Kidney (tissue), 14 donors: Measurements from ENCODE around the gene OXTR. TPM values are rescaled to one million over a fixed set of nuclear protein-coding genes. Genes with fewer than 3 reads are reported as not detected.

Experiments used
- DNase-seq, 5 donors: peaks; one replicate each; pipeline ENCODE4 v3.0.0-alpha.2; 2013 to 2020
- FAIRE-seq: peaks from 2 replicates; lab custom pipeline; 2012; peaks lifted over from hg19 to GRCh38; lab: Jason Lieb, UNC
- H3K27ac ChIP-seq, 2 donors: one replicate each; pipeline ENCODE4 v1.7.0; 2013; ENCODE audit warnings: low read depth in 2 of 2, low read length in 2 of 2, inconsistent platforms in 1 of 2
- H3K27me3 ChIP-seq: one replicate; pipeline ENCODE4 v1.7.1; 2013; ENCODE audit warnings: low read length, inconsistent platforms; ENCODE audit not compliant: control insufficient read depth, insufficient read depth
- H3K36me3 ChIP-seq, 3 donors: one replicate each; pipeline versions ENCODE4 v1.7.0 to v1.7.1; 2013; ENCODE audit warnings: low read length in 3 of 3, control low read depth in 1 of 3, inconsistent platforms in 1 of 3; ENCODE audit not compliant: insufficient read depth in 3 of 3, control insufficient read depth in 2 of 3
- H3K4me1 ChIP-seq, 3 donors: one replicate each; pipeline versions ENCODE4 v1.7.0 to v1.7.1; 2013; ENCODE audit warnings: low read length in 3 of 3, inconsistent platforms in 1 of 3, low read depth in 1 of 3; ENCODE audit not compliant: control insufficient read depth in 2 of 3, insufficient read depth in 2 of 3
- H3K4me3 ChIP-seq, 3 donors: one replicate each; pipeline versions ENCODE4 v1.7.0 to v1.8.1; 2013; ENCODE audit warnings: low read length in 3 of 3, control low read depth in 1 of 3, inconsistent platforms in 1 of 3
- H3K9ac ChIP-seq, 3 donors: one replicate each; pipeline versions ENCODE4 v1.7.0 to v1.7.1; 2013; ENCODE audit warnings: low read length in 3 of 3, control low read depth in 1 of 3, inconsistent platforms in 1 of 3
- H3K9me3 ChIP-seq, 3 donors: one replicate each; pipeline versions ENCODE4 v1.7.0 to v1.7.1; 2013; ENCODE audit warnings: low read length in 3 of 3, control low read depth in 1 of 3, inconsistent platforms in 1 of 3; ENCODE audit not compliant: control insufficient read depth in 2 of 3, insufficient read depth in 1 of 3
- intact Hi-C: fragments of 100-400 bp; cut with DNase I; formaldehyde crosslinking; loops from one replicate; pipeline ENCODE4 v1.11.1; 2022
- polyA plus RNA-seq: library from polyadenylated mRNA; stranded (reverse); fragments of 350-450 nt; fragmentation: Illumina TruSeq; extraction: RNeasy Lipid Tissue Mini Kit (QIAGEN cat#74804); gene quantifications from one replicate; pipeline ENCODE4 v1.2.3, GENCODE V29; 2014; ENCODE audit warnings: low read depth, low replicate concordance; ENCODE audit not compliant: insufficient read depth
- total RNA-seq: library from RNA; stranded (reverse); fragmentation: NEBNext Ultra II Directional; extraction: Animal tissue kit (Norgen Biotek cat#: 25700); gene quantifications from one replicate; pipeline ENCODE4 v1.2.1, GENCODE V29; 2021
- TF ChIP-seq, protein P1 (sequence below): IDR thresholded peaks from 3 replicates; pipeline ENCODE4 v1.5.1; 2012; ENCODE audit warnings: mild to moderate bottlenecking, moderate library complexity, borderline replicate concordance; ENCODE audit not compliant: insufficient read depth; ENCODE audit errors: extremely low read depth
- donor health status: control.
- donor health status: control.
- donor health status: control.
- donor health status: control.
- donor health status: control.
- donor health status: DM: yes; HTN: yes; CAD: no.
- donor health status: Normal renal cell carcinoma (clear cell type).

The OXTR gene
- total and polyA plus RNA-seq, 2 donors from 2014 or later = 0.39 to 1.2 TPM

DNA sequence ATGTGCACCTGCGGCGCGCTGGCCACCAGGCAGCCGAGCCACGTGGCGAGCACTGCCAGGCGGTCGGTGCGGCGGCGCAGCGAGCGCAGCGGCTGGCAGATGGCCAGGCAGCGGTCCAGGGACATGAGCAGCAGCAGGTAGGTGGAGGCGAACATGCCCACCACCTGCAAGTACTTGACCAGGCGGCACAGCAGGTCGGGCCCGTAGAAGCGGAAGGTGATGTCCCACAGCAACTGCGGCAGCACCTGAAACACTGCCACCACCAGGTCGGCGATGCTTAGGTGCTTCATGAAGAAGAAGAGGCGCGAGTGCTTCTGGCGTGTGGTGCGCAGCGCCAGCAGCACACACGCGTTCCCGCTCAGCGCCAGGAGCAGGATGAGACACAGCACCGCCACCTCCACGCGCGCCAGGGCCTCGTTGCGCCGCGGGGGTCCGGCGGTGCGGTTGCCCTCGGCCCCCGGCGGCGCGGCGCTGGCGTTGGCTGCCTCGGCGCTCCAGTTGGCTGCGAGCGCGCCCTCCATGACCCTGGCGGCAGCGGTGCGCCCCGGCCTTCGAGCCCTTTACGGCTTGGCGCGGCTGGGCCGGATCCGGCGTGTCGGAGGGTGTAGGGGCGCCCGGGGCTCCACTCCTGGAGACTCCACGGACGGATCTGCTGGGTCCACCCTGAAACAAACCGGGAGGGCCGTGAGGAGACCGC is 1.6 kb downstream of the OXTR start:
- FAIRE-seq (no peak), DNase-seq (peak in 4 of 5 donors; percentile 53 to 76 (median 62))
- Histone ChIP-seq H3K27ac (no peak overlapping the region), H3K27me3 (peaks cover 14% of the 10 kb centered on the region), H3K4me3 (peak overlapping the region in 2 of 3 donors; percentile 17 to 28), H3K4me1 (peaks cover 0 to 17% (median 0%) of the 10 kb centered on the region in 3 donors), H3K9me3 (no peaks in the 10 kb centered on the region), H3K36me3 (no peaks in the 10 kb centered on the region), H3K9ac (no peak overlapping the region)
- intact Hi-C loops = no loop called here
- TF ChIP-seq, protein P1, sequence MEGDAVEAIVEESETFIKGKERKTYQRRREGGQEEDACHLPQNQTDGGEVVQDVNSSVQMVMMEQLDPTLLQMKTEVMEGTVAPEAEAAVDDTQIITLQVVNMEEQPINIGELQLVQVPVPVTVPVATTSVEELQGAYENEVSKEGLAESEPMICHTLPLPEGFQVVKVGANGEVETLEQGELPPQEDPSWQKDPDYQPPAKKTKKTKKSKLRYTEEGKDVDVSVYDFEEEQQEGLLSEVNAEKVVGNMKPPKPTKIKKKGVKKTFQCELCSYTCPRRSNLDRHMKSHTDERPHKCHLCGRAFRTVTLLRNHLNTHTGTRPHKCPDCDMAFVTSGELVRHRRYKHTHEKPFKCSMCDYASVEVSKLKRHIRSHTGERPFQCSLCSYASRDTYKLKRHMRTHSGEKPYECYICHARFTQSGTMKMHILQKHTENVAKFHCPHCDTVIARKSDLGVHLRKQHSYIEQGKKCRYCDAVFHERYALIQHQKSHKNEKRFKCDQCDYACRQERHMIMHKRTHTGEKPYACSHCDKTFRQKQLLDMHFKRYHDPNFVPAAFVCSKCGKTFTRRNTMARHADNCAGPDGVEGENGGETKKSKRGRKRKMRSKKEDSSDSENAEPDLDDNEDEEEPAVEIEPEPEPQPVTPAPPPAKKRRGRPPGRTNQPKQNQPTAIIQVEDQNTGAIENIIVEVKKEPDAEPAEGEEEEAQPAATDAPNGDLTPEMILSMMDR = peak; percentile 1

DNA sequence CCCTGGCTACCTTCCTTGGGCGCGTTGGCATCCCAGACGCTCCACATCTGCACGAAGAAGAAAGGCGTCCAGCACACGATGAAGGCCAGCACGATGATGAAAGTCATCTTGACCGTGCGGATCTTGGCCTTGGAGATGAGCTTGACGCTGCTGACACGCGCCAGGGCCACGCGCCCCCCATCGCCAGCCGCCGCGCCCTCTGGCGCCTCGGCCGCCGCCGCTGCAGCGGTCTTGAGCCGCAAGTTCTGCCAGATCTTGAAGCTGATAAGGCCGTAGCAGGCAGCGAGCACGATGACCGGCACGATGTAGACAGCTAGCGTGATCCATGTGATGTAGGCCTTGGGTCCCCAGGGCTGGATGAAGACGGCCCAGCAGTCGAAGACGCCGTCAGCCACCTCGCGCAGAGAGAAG is 2.2 kb downstream of the OXTR start:
- Histone ChIP-seq H3K4me1 (peaks cover 0 to 17% (median 0%) of the 10 kb centered on the region in 3 donors), H3K9me3 (no peaks in the 10 kb centered on the region), H3K9ac (no peak overlapping the region), H3K27ac (no peak overlapping the region), H3K36me3 (no peaks in the 10 kb centered on the region), H3K4me3 (no peak overlapping the region), H3K27me3 (peaks cover 14% of the 10 kb centered on the region)
- FAIRE-seq = no peak
- TF ChIP-seq, protein P1 = no peak
- peak in 1 of 5 donors; percentile 7 for DNase-seq
- intact Hi-C loops = no loop called here

DNA sequence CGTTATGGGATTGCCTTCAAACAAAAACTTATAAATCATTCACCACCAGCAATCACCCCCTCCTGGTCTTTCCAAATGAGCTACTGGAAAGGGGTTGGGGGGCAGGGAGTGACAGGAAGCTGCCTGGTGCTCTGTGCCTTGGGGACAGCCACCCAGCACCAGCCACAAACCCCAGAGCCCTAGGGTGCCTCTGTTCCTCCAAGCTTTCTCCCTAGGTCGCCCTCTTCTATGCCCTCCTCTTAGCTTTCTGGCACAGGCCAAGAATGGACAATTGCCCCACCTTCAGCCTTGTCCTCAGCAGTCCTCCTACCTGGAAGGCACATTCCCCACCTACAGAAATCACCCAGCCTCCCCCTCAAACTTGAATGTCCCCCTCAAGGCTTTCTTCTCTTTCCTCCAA is 3.3 kb downstream of the OXTR start:
- no peak for DNase-seq
- FAIRE-seq = no peak
- TF ChIP-seq, protein P1 = no peak
- H3K27ac ChIP-seq = no peak overlapping the region
- no peaks in the 10 kb centered on the region for H3K36me3 ChIP-seq
- intact Hi-C loops = no loop called here
- H3K9ac ChIP-seq = no peak overlapping the region
- no peaks in the 10 kb centered on the region for H3K9me3 ChIP-seq
- H3K4me3 ChIP-seq = no peak overlapping the region
- H3K27me3 ChIP-seq = peaks cover 14% of the 10 kb centered on the region
- peaks cover 0 to 17% (median 0%) of the 10 kb centered on the region in 3 donors for H3K4me1 ChIP-seq
